Measurements from ENCODE around the gene MAN2A2. TPM values are rescaled to one million over a fixed set of nuclear protein-coding genes. Genes with fewer than 3 reads are reported as not detected.
A peak's percentile ranks its signal among the peaks of the same experiment; 100 is the strongest.

MAN2A2 gene
- total RNA-seq, 1 donor from 2014 or later, result 94.0 TPM

- Histone ChIP-seq H3K36me3 (peaks cover 27% of the 10 kb centered on the region), H3K4me3 (peak overlapping the region; percentile 75), H3K27me3 (no peaks in the 10 kb centered on the region), H3K9me3 (no peaks in the 10 kb centered on the region), H3K4me1 (peaks cover 14% of the 10 kb centered on the region), H3K27ac (peak overlapping the region; percentile 91)
- peak; percentile 76 for TF ChIP-seq CTCF (IDR thresholded peaks at IDR 0.05)
- intact Hi-C loops (cut with DNase I), result no loop called here
- peak; percentile 91 for ATAC-seq
- DNase-seq, result peak; percentile 89
Observed at GRCh38 chr15:90902040-90902839, 862 bp upstream of the MAN2A2 start.

- TF ChIP-seq CTCF (IDR thresholded peaks at IDR 0.05), result no peak
- H3K36me3 ChIP-seq, result peaks cover 44% of the 10 kb centered on the region
- H3K27ac ChIP-seq, result peak overlapping the region; percentile 86
- DNase-seq, result no peak
- peak; percentile 2 for ATAC-seq
- H3K27me3 ChIP-seq, result no peaks in the 10 kb centered on the region
- H3K4me1 ChIP-seq, result peaks cover 14% of the 10 kb centered on the region
- H3K9me3 ChIP-seq, result no peaks in the 10 kb centered on the region
- intact Hi-C loops (cut with DNase I), result no loop called here
- H3K4me3 ChIP-seq, result peak overlapping the region; percentile 72
Observed at GRCh38 chr15:90903733-90904536, 833 bp downstream of the MAN2A2 start.

GRCh38 chr15:90904746-90905145 is 1.6 kb downstream of the MAN2A2 start:
- TF ChIP-seq CTCF (IDR thresholded peaks at IDR 0.05), result no peak
- intact Hi-C loops (cut with DNase I), result no loop called here
- Histone ChIP-seq H3K9me3 (no peaks in the 10 kb centered on the region), H3K27ac (no peak overlapping the region), H3K36me3 (peaks cover 52% of the 10 kb centered on the region), H3K4me3 (no peak overlapping the region), H3K4me1 (peaks cover 14% of the 10 kb centered on the region), H3K27me3 (no peaks in the 10 kb centered on the region)
- ATAC-seq, result no peak
- DNase-seq, result no peak

- intact Hi-C loops (cut with DNase I), result no loop called here
- H3K9me3 ChIP-seq, result no peaks in the 10 kb centered on the region
- DNase-seq (no peak), ATAC-seq (no peak)
- peaks cover 60% of the 10 kb centered on the region for H3K36me3 ChIP-seq
- no peaks in the 10 kb centered on the region for H3K27me3 ChIP-seq
- TF ChIP-seq CTCF (IDR thresholded peaks at IDR 0.05), result no peak
- H3K4me1 ChIP-seq, result peaks cover 14% of the 10 kb centered on the region
- H3K27ac ChIP-seq, result no peak overlapping the region
- H3K4me3 ChIP-seq, result no peak overlapping the region
Observed at GRCh38 chr15:90905306-90906180, 2.4 kb downstream of the MAN2A2 start.

GRCh38 chr15:90906181-90906849 is 3.2 kb downstream of the MAN2A2 start:
- Histone ChIP-seq H3K27ac (no peak overlapping the region), H3K36me3 (peaks cover 68% of the 10 kb centered on the region), H3K27me3 (no peaks in the 10 kb centered on the region), H3K4me3 (no peak overlapping the region), H3K4me1 (peaks cover 14% of the 10 kb centered on the region), H3K9me3 (no peaks in the 10 kb centered on the region)
- DNase-seq, result no peak
- intact Hi-C loops (cut with DNase I), result no loop called here
- no peak for ATAC-seq
- no peak for TF ChIP-seq CTCF (IDR thresholded peaks at IDR 0.05)

All from upper lobe of right lung (tissue), 1 donor.